GM21515 (cell line): ENCODE data around the gene VWA2.
"Not testable (repeated sequence)": the region's sequence is repeated elsewhere in the genome, so short reads cannot be mapped to it uniquely, and the experiment has no call there.

Experiments used
- ATAC-seq: cut with Tn5 transposase; IDR thresholded peaks from one replicate; pipeline ENCODE4 v1.9.1; 2021; ENCODE audit not compliant: unreplicated experiment

VWA2 gene

GRCh38 chr10:114313866-114314265, 74.8 kb downstream of the VWA2 start:
- ATAC-seq, result no peak

- no peak for ATAC-seq
Measured at GRCh38 chr10:114315566-114316420, 76.7 kb downstream of the VWA2 start.

GRCh38 chr10:114316744-114317143, 77.7 kb downstream of the VWA2 start:
- ATAC-seq, result no peak

- no peak for ATAC-seq
Measured at GRCh38 chr10:114319406-114320248, 80.6 kb downstream of the VWA2 start.

- ATAC-seq, result no peak
Measured at GRCh38 chr10:114320249-114321116, 81.4 kb downstream of the VWA2 start.

- ATAC-seq, result no peak
Measured at GRCh38 chr10:114322344-114322743, 83.3 kb downstream of the VWA2 start.

GRCh38 chr10:114323023-114323422, 84.0 kb downstream of the VWA2 start:
- ATAC-seq, result no peak

- ATAC-seq, result no peak
Measured at GRCh38 chr10:114326795-114327194, 87.7 kb downstream of the VWA2 start.

- no peak for ATAC-seq
Measured at GRCh38 chr10:114327537-114328440, 88.7 kb downstream of the VWA2 start.

GRCh38 chr10:114328441-114328812, 89.4 kb downstream of the VWA2 start:
- ATAC-seq, result no peak

GRCh38 chr10:114328874-114329273, 89.8 kb downstream of the VWA2 start:
- ATAC-seq, result no peak

GRCh38 chr10:114329634-114330365, 90.7 kb downstream of the VWA2 start:
- ATAC-seq, result no peak

- no peak for ATAC-seq
Measured at GRCh38 chr10:114332301-114333192, 93.5 kb downstream of the VWA2 start.

- ATAC-seq, result not testable (repeated sequence)
Measured at GRCh38 chr10:114333441-114333840, 94.4 kb downstream of the VWA2 start.

GRCh38 chr10:114334301-114334700, 95.2 kb downstream of the VWA2 start:
- no peak for ATAC-seq

- no peak for ATAC-seq
Measured at GRCh38 chr10:114335614-114336013, 96.6 kb downstream of the VWA2 start.

- no peak for ATAC-seq
Measured at GRCh38 chr10:114336823-114337509, 97.9 kb downstream of the VWA2 start.
